ENCODE results near the gene HBG1. TPM values are rescaled to one million over a fixed set of nuclear protein-coding genes. Genes with fewer than 3 reads are reported as not detected.
"Not testable (repeated sequence)": the region's sequence is repeated elsewhere in the genome, so short reads cannot be mapped to it uniquely, and the experiment has no call there.

HBG1 gene
- total RNA-seq: not detected

- H3K4me1 Mint-ChIP-seq (ENCODE audit: low read depth); H3K36me3 Mint-ChIP-seq (ENCODE audit: low read depth); DNase-seq; CTCF ChIA-PET; H3K9me3 Mint-ChIP-seq (ENCODE audit: insufficient read depth); H3K4me3 Mint-ChIP-seq; POLR2A ChIA-PET; H3K27ac Mint-ChIP-seq; H3K27me3 Mint-ChIP-seq (ENCODE audit: low read depth); ATAC-seq: not testable (repeated sequence)
Observed at GRCh38 chr11:5249807-5250396, at the start of gene HBG1. Gene HBG1 (minus strand): TSS chr11:5249857. CDS start chr11:5249804, 53 bp downstream.

GRCh38 chr11:5298451-5298850 lies 48.8 kb upstream of the HBG1 start:
- ATAC-seq: no peak
- H3K36me3 Mint-ChIP-seq (ENCODE audit: low read depth): no peaks in the 10 kb centered on the region
- no peaks in the 10 kb centered on the region for H3K9me3 Mint-ChIP-seq (ENCODE audit: insufficient read depth)
- no peak for DNase-seq
- no peak overlapping the region for H3K27ac Mint-ChIP-seq
- no peaks in the 10 kb centered on the region for H3K27me3 Mint-ChIP-seq (ENCODE audit: low read depth)
- no peaks in the 10 kb centered on the region for H3K4me1 Mint-ChIP-seq (ENCODE audit: low read depth)
- no peak overlapping the region for H3K4me3 Mint-ChIP-seq
- POLR2A ChIA-PET: no interaction called here
- CTCF ChIA-PET: no interaction called here

GRCh38 chr11:5297721-5298323 lies 48.2 kb upstream of the HBG1 start:
- no peaks in the 10 kb centered on the region for H3K27me3 Mint-ChIP-seq (ENCODE audit: low read depth)
- H3K27ac Mint-ChIP-seq: no peak overlapping the region
- DNase-seq (no peak), ATAC-seq (no peak)
- H3K36me3 Mint-ChIP-seq (ENCODE audit: low read depth): no peaks in the 10 kb centered on the region
- POLR2A ChIA-PET: no interaction called here
- CTCF ChIA-PET: no interaction called here
- H3K4me3 Mint-ChIP-seq: no peak overlapping the region
- no peaks in the 10 kb centered on the region for H3K4me1 Mint-ChIP-seq (ENCODE audit: low read depth)
- H3K9me3 Mint-ChIP-seq (ENCODE audit: insufficient read depth): no peaks in the 10 kb centered on the region

- H3K36me3 Mint-ChIP-seq (ENCODE audit: low read depth); H3K27me3 Mint-ChIP-seq (ENCODE audit: low read depth); H3K4me1 Mint-ChIP-seq (ENCODE audit: low read depth); H3K27ac Mint-ChIP-seq; H3K9me3 Mint-ChIP-seq (ENCODE audit: insufficient read depth); DNase-seq; CTCF ChIA-PET; ATAC-seq; H3K4me3 Mint-ChIP-seq; POLR2A ChIA-PET: not testable (repeated sequence)
Observed at GRCh38 chr11:5294342-5294995, 44.8 kb upstream of the HBG1 start.

- Mint-ChIP-seq H3K27me3 (ENCODE audit: low read depth) (no peaks in the 10 kb centered on the region), H3K4me3 (no peak overlapping the region), H3K9me3 (ENCODE audit: insufficient read depth) (no peaks in the 10 kb centered on the region), H3K4me1 (ENCODE audit: low read depth) (no peaks in the 10 kb centered on the region), H3K27ac (no peak overlapping the region), H3K36me3 (ENCODE audit: low read depth) (no peaks in the 10 kb centered on the region)
- ChIA-PET CTCF (no interaction called here), POLR2A (no interaction called here)
- DNase-seq (no peak), ATAC-seq (no peak)
Observed at GRCh38 chr11:5293028-5293427, 43.4 kb upstream of the HBG1 start.

- ChIA-PET POLR2A (no interaction called here), CTCF (interaction anchor here (1.0 kb wide), 1 partner anchor 656 kb away, joined by 3 read pairs; no protein-coding TSS in a partner anchor)
- no peak for DNase-seq
- Mint-ChIP-seq H3K36me3 (ENCODE audit: low read depth) (no peaks in the 10 kb centered on the region), H3K9me3 (ENCODE audit: insufficient read depth) (no peaks in the 10 kb centered on the region), H3K4me1 (ENCODE audit: low read depth) (no peaks in the 10 kb centered on the region), H3K27ac (no peak overlapping the region), H3K27me3 (ENCODE audit: low read depth) (no peaks in the 10 kb centered on the region), H3K4me3 (no peak overlapping the region)
- ATAC-seq: no peak
Observed at GRCh38 chr11:5291207-5291838, 41.7 kb upstream of the HBG1 start.

- Mint-ChIP-seq H3K27me3 (ENCODE audit: low read depth) (no peaks in the 10 kb centered on the region), H3K27ac (no peak overlapping the region), H3K36me3 (ENCODE audit: low read depth) (no peaks in the 10 kb centered on the region), H3K9me3 (ENCODE audit: insufficient read depth) (no peaks in the 10 kb centered on the region), H3K4me1 (ENCODE audit: low read depth) (no peaks in the 10 kb centered on the region), H3K4me3 (no peak overlapping the region)
- ATAC-seq: no peak
- no peak for DNase-seq
- ChIA-PET POLR2A (no interaction called here), CTCF (no interaction called here)
Observed at GRCh38 chr11:5290106-5290505, 40.4 kb upstream of the HBG1 start.

- Mint-ChIP-seq H3K27me3 (ENCODE audit: low read depth) (no peaks in the 10 kb centered on the region), H3K4me3 (no peak overlapping the region), H3K27ac (no peak overlapping the region), H3K4me1 (ENCODE audit: low read depth) (no peaks in the 10 kb centered on the region), H3K9me3 (ENCODE audit: insufficient read depth) (no peaks in the 10 kb centered on the region), H3K36me3 (ENCODE audit: low read depth) (no peaks in the 10 kb centered on the region)
- ChIA-PET CTCF (interaction anchor here (0.6 kb wide), 1 partner anchor 166 kb away, joined by 3 read pairs; no protein-coding TSS in a partner anchor), POLR2A (no interaction called here)
- DNase-seq (no peak), ATAC-seq (no peak)
Observed at GRCh38 chr11:5289696-5290095, 40.0 kb upstream of the HBG1 start.

GRCh38 chr11:5288906-5289550 lies 39.4 kb upstream of the HBG1 start:
- ChIA-PET POLR2A (no interaction called here), CTCF (interaction anchor here (0.6 kb wide), 1 partner anchor 165 kb away, joined by 3 read pairs; no protein-coding TSS in a partner anchor)
- H3K27me3 Mint-ChIP-seq (ENCODE audit: low read depth): no peaks in the 10 kb centered on the region
- ATAC-seq: no peak
- no peaks in the 10 kb centered on the region for H3K36me3 Mint-ChIP-seq (ENCODE audit: low read depth)
- H3K4me3 Mint-ChIP-seq: no peak overlapping the region
- H3K4me1 Mint-ChIP-seq (ENCODE audit: low read depth): no peaks in the 10 kb centered on the region
- no peak overlapping the region for H3K27ac Mint-ChIP-seq
- no peak for DNase-seq
- no peaks in the 10 kb centered on the region for H3K9me3 Mint-ChIP-seq (ENCODE audit: insufficient read depth)

- no peak for DNase-seq
- no peaks in the 10 kb centered on the region for H3K36me3 Mint-ChIP-seq (ENCODE audit: low read depth)
- no peaks in the 10 kb centered on the region for H3K9me3 Mint-ChIP-seq (ENCODE audit: insufficient read depth)
- ChIA-PET POLR2A (no interaction called here), CTCF (no interaction called here)
- H3K4me1 Mint-ChIP-seq (ENCODE audit: low read depth): no peaks in the 10 kb centered on the region
- H3K27ac Mint-ChIP-seq: no peak overlapping the region
- H3K4me3 Mint-ChIP-seq: no peak overlapping the region
- no peak for ATAC-seq
- no peaks in the 10 kb centered on the region for H3K27me3 Mint-ChIP-seq (ENCODE audit: low read depth)
Observed at GRCh38 chr11:5288108-5288905, 38.6 kb upstream of the HBG1 start.

- CTCF ChIA-PET: no interaction called here
- H3K4me1 Mint-ChIP-seq (ENCODE audit: low read depth): no peaks in the 10 kb centered on the region
- H3K4me3 Mint-ChIP-seq: no peak overlapping the region
- no peak overlapping the region for H3K27ac Mint-ChIP-seq
- no peak for DNase-seq
- no peaks in the 10 kb centered on the region for H3K9me3 Mint-ChIP-seq (ENCODE audit: insufficient read depth)
- H3K27me3 Mint-ChIP-seq (ENCODE audit: low read depth): no peaks in the 10 kb centered on the region
- POLR2A ChIA-PET: no interaction called here
- H3K36me3 Mint-ChIP-seq (ENCODE audit: low read depth): no peaks in the 10 kb centered on the region
- no peak for ATAC-seq
Observed at GRCh38 chr11:5286901-5287300, 37.2 kb upstream of the HBG1 start.

Measured in activated CD8-positive, alpha-beta T cell treated with anti-CD3 and anti-CD28 coated beads, Interleukin-2, amount 10 ng/mL, durations not matched to agents 7 days and 5 days (primary cell).